Endothelial cell of umbilical vein (primary cell): ENCODE data around the gene CACNA2D2.

Source experiments
- CTCF ChIP-seq, 2 donors: IDR thresholded peaks; 1 replicate in 1 of 2; 2 replicates in 1 of 2; pipeline ENCODE4 v1.5.1; 2011; ENCODE audit warnings: low read length in 2 of 2, mild to moderate bottlenecking in 2 of 2, moderate library complexity in 2 of 2, control low read depth in 1 of 2, inconsistent platforms in 1 of 2, low read depth in 1 of 2; ENCODE audit not compliant: insufficient read depth in 1 of 2; ENCODE audit errors: extremely low read depth in 1 of 2
- EZH2 ChIP-seq: IDR thresholded peaks from 2 replicates; pipeline ENCODE4 v1.6.1; 2012; ENCODE audit warnings: borderline replicate concordance, low read depth, mild to moderate bottlenecking, moderate library complexity, low read length, inconsistent platforms; ENCODE audit not compliant: severe bottlenecking
- GATA2 ChIP-seq: IDR thresholded peaks from 2 replicates; pipeline ENCODE4 v1.7.0; 2011; ENCODE audit warnings: low read depth, mild to moderate bottlenecking, moderate library complexity, mixed read lengths, low read length; ENCODE audit not compliant: insufficient read length, insufficient read depth
- JUN ChIP-seq: IDR thresholded peaks from 2 replicates; pipeline ENCODE4 v1.6.1; 2011; ENCODE audit warnings: borderline replicate concordance, low read depth; ENCODE audit not compliant: insufficient read length, insufficient read depth
- MAX ChIP-seq: IDR thresholded peaks from 2 replicates; pipeline ENCODE4 v1.6.1; 2011; ENCODE audit not compliant: insufficient read depth, insufficient read length
- MYC ChIP-seq: IDR thresholded peaks from one replicate; pipeline ENCODE4 v1.6.1; 2011; ENCODE audit warnings: mild to moderate bottlenecking, low read depth, low read length
- POLR2A ChIP-seq: IDR thresholded peaks from 2 replicates; pipeline ENCODE4 v1.6.1; 2012; ENCODE audit warnings: low read depth, mild to moderate bottlenecking, control low read depth, low read length
- POLR2AphosphoS5 ChIP-seq: IDR thresholded peaks from 2 replicates; pipeline ENCODE4 v1.6.1; 2012; ENCODE audit warnings: low read depth, mild to moderate bottlenecking, control low read depth, low read length, moderate library complexity; ENCODE audit not compliant: insufficient read depth

GRCh38 chr3:50539356-50540286, 36.2 kb upstream of the CACNA2D2 start:
- TF ChIP-seq MAX (no peak), POLR2AphosphoS5 (no peak), POLR2A (no peak), CTCF (IDR thresholded peaks at IDR 0.05; ENCODE audit: extremely low read depth in 1 of 2, insufficient read depth in 1 of 2, low read depth in 1 of 2, low read length in 2 of 2) (no peak), EZH2 (no peak), GATA2 (no peak), MYC (no peak), JUN (no peak)
